ENCODE measurements around the gene PEMT.

PEMT gene

GRCh38 chr17:17532991-17533390 is 58.5 kb downstream of the PEMT start:
- DNase-seq, result no peak

DNA sequence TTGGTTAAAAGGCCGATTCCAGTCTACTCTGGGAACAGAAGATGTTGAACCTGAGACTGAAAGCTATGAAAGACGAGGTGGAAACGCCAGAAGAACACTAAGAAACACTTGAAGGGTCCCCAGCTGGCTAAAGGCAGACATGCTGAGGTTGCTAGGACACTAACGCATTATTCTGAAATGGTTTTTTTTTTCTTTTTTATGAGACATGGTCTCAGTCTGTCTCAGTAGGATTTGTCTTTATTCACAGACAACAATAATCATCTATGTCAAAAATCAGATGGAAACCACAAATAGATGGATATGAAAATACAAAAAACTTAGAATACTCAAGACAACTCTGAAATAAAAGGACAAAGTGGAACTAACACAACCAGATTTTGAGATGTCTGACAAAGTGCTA is 60.4 kb downstream of the PEMT start:
- DNase-seq, result no peak

DNA sequence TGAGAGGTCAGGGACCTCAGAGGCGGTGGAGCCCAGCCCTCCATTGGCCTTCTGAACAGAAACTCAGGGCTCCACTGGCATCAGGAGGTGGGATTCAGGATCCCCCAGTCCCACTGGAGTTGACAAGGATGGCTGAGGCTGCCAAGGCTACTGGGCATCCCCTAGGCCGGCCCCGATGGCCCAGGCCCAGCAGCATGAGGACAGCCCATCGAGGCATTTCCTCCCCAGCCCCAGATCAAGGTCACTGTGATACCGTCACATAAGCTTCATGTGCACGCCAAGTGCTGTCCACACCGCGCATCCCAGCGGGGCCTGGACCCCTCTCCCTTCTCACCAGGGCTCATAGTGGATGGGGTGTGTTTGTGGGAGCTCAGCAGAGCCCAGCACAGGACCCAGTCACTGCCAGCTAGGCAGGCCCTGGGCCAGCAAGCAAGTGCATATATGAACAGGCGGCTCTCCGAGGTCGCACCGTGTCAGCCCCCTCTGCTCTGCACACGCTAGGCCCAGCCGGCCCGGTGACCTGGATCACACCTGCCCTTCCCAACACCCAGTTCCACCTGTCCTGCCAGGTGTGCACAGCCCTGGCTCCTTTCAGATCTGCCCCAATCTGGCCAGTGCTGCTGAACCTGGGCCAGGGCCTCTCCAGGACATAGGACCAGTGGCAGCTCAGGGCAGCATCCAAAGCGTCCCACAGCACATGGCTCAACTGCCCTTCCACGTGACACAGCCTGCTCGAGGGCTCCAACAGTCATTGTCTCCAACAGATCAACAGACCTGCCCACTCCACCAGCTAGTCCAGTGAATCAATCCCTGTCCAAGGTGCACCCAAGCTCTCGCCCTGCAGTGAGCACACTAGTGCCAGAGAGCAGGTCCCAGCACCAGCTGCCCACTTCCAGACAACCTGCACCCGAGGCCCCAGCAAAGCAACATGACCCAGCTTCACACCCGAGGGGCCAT is 62.5 kb downstream of the PEMT start:
- no peak for DNase-seq

DNA sequence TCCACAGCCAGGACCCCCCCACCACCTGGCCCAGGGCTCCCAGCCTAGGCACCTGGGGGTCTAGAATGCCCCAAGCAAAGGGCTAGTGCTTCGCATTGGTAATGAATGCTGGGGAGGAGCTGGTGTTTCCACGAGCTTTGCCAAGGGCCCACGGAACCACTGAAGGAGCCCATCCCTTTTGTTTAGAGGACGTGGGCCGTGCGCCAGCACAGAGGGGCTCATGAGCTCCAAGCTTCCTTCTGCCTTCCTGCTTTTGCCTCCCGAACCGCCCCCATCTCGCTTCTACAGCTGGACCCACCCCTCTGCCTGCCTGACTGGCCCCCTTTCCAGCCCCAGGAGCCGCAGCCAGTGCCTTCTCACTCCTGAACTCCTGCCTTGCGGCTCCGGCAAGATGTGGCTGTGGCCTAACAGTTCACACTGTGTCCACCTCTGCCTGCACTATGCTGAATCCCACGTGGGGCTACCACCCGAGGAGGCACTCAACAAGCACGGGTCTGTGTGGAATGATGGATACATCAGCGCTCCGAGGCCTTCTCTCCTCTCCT is 63.5 kb downstream of the PEMT start:
- DNase-seq, result no peak

GRCh38 chr17:17527534-17527933 is 64.0 kb downstream of the PEMT start:
- DNase-seq, result no peak

- DNase-seq, result no peak
Observed at GRCh38 chr17:17526369-17526768, 65.1 kb downstream of the PEMT start.

DNA sequence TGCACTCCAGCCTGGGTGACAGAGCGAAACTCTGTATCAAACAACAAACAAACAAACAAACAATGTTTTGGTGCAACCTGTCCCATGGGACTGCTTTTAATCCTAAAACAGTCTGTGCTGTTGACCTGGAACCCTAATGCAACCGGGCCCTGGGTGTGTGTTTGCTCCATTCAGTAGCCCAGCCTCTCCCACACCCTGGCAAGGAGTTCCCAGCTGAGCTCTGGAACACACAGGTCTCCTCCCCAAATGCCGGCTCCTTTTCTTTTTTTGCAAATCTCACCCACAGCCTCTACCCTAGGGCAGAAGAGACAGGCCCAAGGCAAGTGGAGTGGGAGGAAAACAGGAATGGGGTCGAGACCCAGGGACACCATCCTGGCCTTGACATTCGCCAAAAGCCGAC is 65.6 kb downstream of the PEMT start:
- DNase-seq, result no peak

- DNase-seq, result no peak
Observed at GRCh38 chr17:17525311-17525710, 66.2 kb downstream of the PEMT start.

DNA sequence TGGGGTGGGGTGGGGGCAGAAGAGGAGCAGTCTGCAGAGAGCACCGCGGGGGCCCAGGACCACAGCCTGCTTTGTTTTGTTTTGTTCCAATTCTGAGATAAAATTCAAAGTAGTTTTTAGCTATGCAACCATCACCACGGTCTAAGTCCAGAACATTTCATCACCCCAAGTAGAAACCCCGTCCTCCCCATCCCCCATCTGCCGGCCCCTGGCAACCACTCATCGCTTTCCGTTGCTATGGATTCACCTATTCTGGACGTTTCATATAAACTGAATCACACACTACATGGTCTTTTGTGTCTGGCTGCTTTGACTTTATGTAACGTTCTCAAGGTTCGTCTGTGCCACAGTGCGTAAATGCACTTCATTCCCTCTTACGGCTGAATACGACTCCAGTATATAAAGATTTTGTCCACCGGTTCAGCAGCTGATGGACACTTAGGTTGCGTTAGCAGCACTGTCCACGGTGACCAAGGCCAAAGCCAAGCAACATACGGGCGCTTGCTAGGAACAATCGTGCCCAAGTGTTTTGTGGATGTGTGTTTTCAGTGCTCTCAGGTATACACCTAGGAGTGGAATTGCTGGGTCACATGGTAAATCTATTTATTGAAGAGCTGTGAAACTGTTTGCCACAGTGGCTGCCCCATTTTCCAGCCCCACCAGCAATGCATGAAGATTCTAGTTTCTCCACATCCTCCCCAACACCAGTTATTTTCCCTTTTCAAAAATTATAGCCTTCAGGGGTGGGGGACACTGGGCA is 67.6 kb downstream of the PEMT start:
- no peak for DNase-seq

GRCh38 chr17:17523001-17523730 is 68.3 kb downstream of the PEMT start:
- no peak for DNase-seq

- DNase-seq, result no peak
Observed at GRCh38 chr17:17520599-17521232, 70.8 kb downstream of the PEMT start.

DNA sequence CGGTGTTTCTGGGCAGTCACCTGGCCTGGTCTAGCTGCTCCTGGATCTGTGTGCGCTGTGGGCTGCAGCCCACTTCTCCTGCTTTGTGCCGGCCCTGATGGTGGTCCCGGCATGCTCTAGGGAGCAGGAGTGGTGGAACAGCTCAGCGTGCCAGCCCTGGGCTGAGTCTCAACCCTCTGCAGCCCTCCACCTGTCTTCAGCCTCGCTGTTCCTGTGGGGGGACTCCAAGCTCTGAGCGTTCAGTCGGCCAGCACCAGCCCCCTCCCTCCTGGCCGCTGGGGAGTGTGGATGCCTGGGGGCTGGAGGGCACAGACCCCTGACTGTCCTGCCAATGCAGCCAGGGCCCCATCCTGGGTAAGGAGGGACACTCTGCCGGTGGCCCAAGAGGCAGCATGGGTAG is 71.6 kb downstream of the PEMT start:
- no peak for DNase-seq

- DNase-seq, result no peak
Observed at GRCh38 chr17:17518951-17519350, 72.6 kb downstream of the PEMT start.

DNA sequence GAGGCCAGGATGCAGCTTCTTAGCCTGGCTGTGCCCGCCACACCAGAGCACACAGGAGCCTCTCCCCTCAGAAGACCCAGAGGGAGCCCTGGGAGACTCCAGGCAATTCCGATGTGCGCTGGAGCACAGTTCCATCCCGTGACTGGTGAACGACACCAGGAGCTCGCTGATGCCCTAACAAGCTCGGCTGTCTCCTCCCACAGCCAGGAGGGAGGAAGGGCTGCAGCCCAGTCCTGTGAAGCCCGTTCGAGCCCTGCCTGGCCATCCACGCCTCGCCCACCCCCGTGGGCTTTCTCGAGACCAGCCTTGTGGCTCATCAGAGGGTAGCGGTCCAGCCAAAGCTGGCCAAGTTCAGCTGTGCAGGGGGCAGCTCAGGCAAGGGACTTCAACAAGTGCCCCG is 73.5 kb downstream of the PEMT start:
- DNase-seq, result no peak

- no peak for DNase-seq
Observed at GRCh38 chr17:17516941-17517720, 74.4 kb downstream of the PEMT start.

GRCh38 chr17:17515934-17516930 is 75.3 kb downstream of the PEMT start:
- DNase-seq, result no peak

GRCh38 chr17:17514993-17515933 is 76.2 kb downstream of the PEMT start:
- no peak for DNase-seq

DNA sequence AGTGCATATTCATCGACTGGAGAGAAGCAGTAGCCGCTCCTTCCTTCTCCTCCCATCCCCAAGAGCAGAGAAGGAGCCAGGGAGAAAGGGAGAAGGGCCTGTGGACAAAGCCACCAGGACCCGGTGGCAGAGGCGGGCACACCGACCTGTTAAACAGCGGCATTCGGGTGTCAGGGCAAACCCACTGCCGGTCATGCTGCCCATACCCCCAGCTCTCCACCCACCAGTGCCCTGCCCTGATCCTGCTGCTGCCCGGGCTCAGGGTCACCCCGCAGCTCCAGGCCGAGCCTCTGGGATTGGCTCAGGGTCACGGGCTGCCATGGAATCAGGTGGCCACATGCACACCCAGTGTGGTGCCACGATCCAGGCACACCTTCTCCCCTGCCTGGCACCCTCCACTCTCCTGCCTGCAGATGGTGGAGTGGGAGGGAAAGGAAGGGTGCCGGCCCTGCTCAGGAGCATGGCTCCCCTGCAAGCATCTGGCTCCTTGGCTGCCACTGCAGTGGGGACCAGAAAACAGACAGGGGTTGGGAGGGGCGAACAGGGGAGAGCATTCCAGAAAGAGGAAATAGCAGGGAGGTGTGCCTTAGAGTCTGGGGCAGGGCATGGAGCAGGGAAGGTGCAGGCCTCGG is 77.0 kb downstream of the PEMT start:
- no peak for DNase-seq

GRCh38 chr17:17513626-17514025 is 77.9 kb downstream of the PEMT start:
- no peak for DNase-seq
